ENCODE data around the gene CACNA2D3. TPM values are rescaled to one million over a fixed set of nuclear protein-coding genes. Genes with fewer than 3 reads are reported as not detected.

CACNA2D3 gene
- total and polyA plus RNA-seq, 7 experiments from 2014 or later = 0.27 to 4.1 TPM; not detected in 5

- Histone ChIP-seq H3K27ac (ENCODE audit: low read depth, low read length) (no peak overlapping the region), H3K4me1 (ENCODE audit: control insufficient read depth in 2 of 2, insufficient read depth in 2 of 2, low read length in 2 of 2) (no peaks in the 10 kb centered on the region), H3K4me3 (ENCODE audit: low read length) (no peak overlapping the region), H3K36me3 (ENCODE audit: control insufficient read depth in 2 of 3, insufficient read depth in 3 of 3, low read length in 3 of 3) (no peaks in the 10 kb centered on the region), H3K27me3 (ENCODE audit: control insufficient read depth in 2 of 2, insufficient read depth in 2 of 2, low read length in 2 of 2) (no peaks in the 10 kb centered on the region), H3K9me3 (ENCODE audit: control insufficient read depth in 2 of 3, low read length in 3 of 3) (no peaks in the 10 kb centered on the region)
- no peaks in the 10 kb centered on the region for H3K36me3 Mint-ChIP-seq
- ChIA-PET POLR2A (no interaction called here), CTCF (no interaction called here)
- intact Hi-C loops (cut with micrococcal nuclease) = no loop called here
- DNase-seq = no peak
- H3K4me3 Mint-ChIP-seq = no peak overlapping the region
- H3K27me3 Mint-ChIP-seq = peaks cover 0 to 12% (median 0%) of the 10 kb centered on the region in 5 donors
- ATAC-seq = no peak
- peaks cover 0 to 15% (median 6%) of the 10 kb centered on the region in 11 donors for H3K9me3 Mint-ChIP-seq
- no peaks in the 10 kb centered on the region for H3K4me1 Mint-ChIP-seq
- H3K27ac Mint-ChIP-seq = no peak overlapping the region
These were observed 485.7 kb downstream of the CACNA2D3 start for GRCh38 chr3:54608041-54608440.

GRCh38 chr3:54619053-54619452 lies 496.7 kb downstream of the CACNA2D3 start:
- intact Hi-C loops (cut with micrococcal nuclease) = no loop called here

GRCh38 chr3:54619531-54619930 lies 497.2 kb downstream of the CACNA2D3 start:
- Histone ChIP-seq H3K27ac (ENCODE audit: low read depth, low read length) (no peak overlapping the region), H3K36me3 (ENCODE audit: control insufficient read depth in 2 of 3, insufficient read depth in 3 of 3, low read length in 3 of 3) (no peaks in the 10 kb centered on the region), H3K9me3 (ENCODE audit: control insufficient read depth in 2 of 3, low read length in 3 of 3) (no peaks in the 10 kb centered on the region), H3K27me3 (ENCODE audit: control insufficient read depth in 2 of 2, insufficient read depth in 2 of 2, low read length in 2 of 2) (no peaks in the 10 kb centered on the region), H3K4me1 (ENCODE audit: control insufficient read depth in 2 of 2, insufficient read depth in 2 of 2, low read length in 2 of 2) (no peaks in the 10 kb centered on the region), H3K4me3 (ENCODE audit: low read length) (no peak overlapping the region)
- ChIA-PET POLR2A (no interaction called here), CTCF (no interaction called here)
- no peak for ATAC-seq
- Mint-ChIP-seq H3K4me1 (no peaks in the 10 kb centered on the region), H3K27ac (no peak overlapping the region), H3K4me3 (no peak overlapping the region), H3K9me3 (peaks cover 0 to 15% (median 2%) of the 10 kb centered on the region in 11 donors), H3K36me3 (no peaks in the 10 kb centered on the region), H3K27me3 (peaks cover 0 to 12% (median 1%) of the 10 kb centered on the region in 5 donors)
- no peak for DNase-seq
- intact Hi-C loops (cut with micrococcal nuclease) = no loop called here

More at GRCh38 chr3:54619053-54619452, 496.7 kb downstream of the CACNA2D3 start:
- H3K36me3 ChIP-seq (ENCODE audit: control insufficient read depth in 2 of 3, insufficient read depth in 3 of 3, low read length in 3 of 3) = no peaks in the 10 kb centered on the region
- ATAC-seq (no peak), DNase-seq (no peak)
- Mint-ChIP-seq H3K27ac (no peak overlapping the region), H3K4me1 (no peaks in the 10 kb centered on the region), H3K9me3 (peaks cover 0 to 18% (median 2%) of the 10 kb centered on the region in 11 donors), H3K27me3 (peaks cover 0 to 14% (median 5%) of the 10 kb centered on the region in 5 donors), H3K36me3 (no peaks in the 10 kb centered on the region), H3K4me3 (no peak overlapping the region)
- H3K27me3 ChIP-seq (ENCODE audit: control insufficient read depth in 2 of 2, insufficient read depth in 2 of 2, low read length in 2 of 2) = no peaks in the 10 kb centered on the region
- H3K4me3 ChIP-seq (ENCODE audit: low read length) = no peak overlapping the region
- ChIA-PET POLR2A (no interaction called here), CTCF (no interaction called here)
- H3K9me3 ChIP-seq (ENCODE audit: control insufficient read depth in 2 of 3, low read length in 3 of 3) = no peaks in the 10 kb centered on the region
- H3K4me1 ChIP-seq (ENCODE audit: control insufficient read depth in 2 of 2, insufficient read depth in 2 of 2, low read length in 2 of 2) = no peaks in the 10 kb centered on the region
- H3K27ac ChIP-seq (ENCODE audit: low read depth, low read length) = no peak overlapping the region

- POLR2A ChIA-PET = no interaction called here
- H3K36me3 Mint-ChIP-seq = no peaks in the 10 kb centered on the region
These were observed 498.8 kb downstream of the CACNA2D3 start for GRCh38 chr3:54621184-54621583.

GRCh38 chr3:54622678-54623077 lies 500.3 kb downstream of the CACNA2D3 start:
- ATAC-seq (no peak), DNase-seq (no peak)
- Histone ChIP-seq H3K4me1 (ENCODE audit: control insufficient read depth in 2 of 2, insufficient read depth in 2 of 2, low read length in 2 of 2) (no peaks in the 10 kb centered on the region), H3K36me3 (ENCODE audit: control insufficient read depth in 2 of 3, insufficient read depth in 3 of 3, low read length in 3 of 3) (no peaks in the 10 kb centered on the region), H3K27ac (ENCODE audit: low read depth, low read length) (no peak overlapping the region), H3K9me3 (ENCODE audit: control insufficient read depth in 2 of 3, low read length in 3 of 3) (no peaks in the 10 kb centered on the region), H3K4me3 (ENCODE audit: low read length) (no peak overlapping the region), H3K27me3 (ENCODE audit: control insufficient read depth in 2 of 2, insufficient read depth in 2 of 2, low read length in 2 of 2) (no peaks in the 10 kb centered on the region)
- H3K27me3 Mint-ChIP-seq = peaks cover 0 to 12% (median 3%) of the 10 kb centered on the region in 5 donors
- peaks cover 0 to 17% (median 2%) of the 10 kb centered on the region in 11 donors for H3K9me3 Mint-ChIP-seq
- CTCF ChIA-PET = no interaction called here
- POLR2A ChIA-PET = no interaction called here
- intact Hi-C loops (cut with micrococcal nuclease) = no loop called here
- H3K36me3 Mint-ChIP-seq = no peaks in the 10 kb centered on the region
- no peak overlapping the region for H3K4me3 Mint-ChIP-seq
- H3K27ac Mint-ChIP-seq = no peak overlapping the region
- no peaks in the 10 kb centered on the region for H3K4me1 Mint-ChIP-seq

More at GRCh38 chr3:54621184-54621583, 498.8 kb downstream of the CACNA2D3 start:
- no peaks in the 10 kb centered on the region for H3K27me3 ChIP-seq (ENCODE audit: control insufficient read depth in 2 of 2, insufficient read depth in 2 of 2, low read length in 2 of 2)
- CTCF ChIA-PET = no interaction called here
- ATAC-seq = no peak
- DNase-seq = no peak
- Mint-ChIP-seq H3K4me3 (no peak overlapping the region), H3K27me3 (peaks cover 0 to 12% (median 0%) of the 10 kb centered on the region in 5 donors), H3K4me1 (no peaks in the 10 kb centered on the region), H3K9me3 (peaks cover 0 to 11% (median 2%) of the 10 kb centered on the region in 11 donors), H3K27ac (no peak overlapping the region)
- H3K27ac ChIP-seq (ENCODE audit: low read depth, low read length) = no peak overlapping the region
- H3K36me3 ChIP-seq (ENCODE audit: control insufficient read depth in 2 of 3, insufficient read depth in 3 of 3, low read length in 3 of 3) = no peaks in the 10 kb centered on the region
- H3K4me3 ChIP-seq (ENCODE audit: low read length) = no peak overlapping the region
- no peaks in the 10 kb centered on the region for H3K9me3 ChIP-seq (ENCODE audit: control insufficient read depth in 2 of 3, low read length in 3 of 3)
- H3K4me1 ChIP-seq (ENCODE audit: control insufficient read depth in 2 of 2, insufficient read depth in 2 of 2, low read length in 2 of 2) = no peaks in the 10 kb centered on the region
- intact Hi-C loops (cut with micrococcal nuclease) = no loop called here

- Histone ChIP-seq H3K36me3 (ENCODE audit: control insufficient read depth in 2 of 3, insufficient read depth in 3 of 3, low read length in 3 of 3) (no peaks in the 10 kb centered on the region), H3K27me3 (ENCODE audit: control insufficient read depth in 2 of 2, insufficient read depth in 2 of 2, low read length in 2 of 2) (no peaks in the 10 kb centered on the region), H3K4me3 (ENCODE audit: low read length) (no peak overlapping the region), H3K27ac (ENCODE audit: low read depth, low read length) (no peak overlapping the region), H3K4me1 (ENCODE audit: control insufficient read depth in 2 of 2, insufficient read depth in 2 of 2, low read length in 2 of 2) (no peaks in the 10 kb centered on the region), H3K9me3 (ENCODE audit: control insufficient read depth in 2 of 3, low read length in 3 of 3) (no peaks in the 10 kb centered on the region)
- no peak for ATAC-seq
- peaks cover 0 to 17% (median 3%) of the 10 kb centered on the region in 11 donors for H3K9me3 Mint-ChIP-seq
- no peaks in the 10 kb centered on the region for H3K36me3 Mint-ChIP-seq
- H3K27me3 Mint-ChIP-seq = peaks cover 0 to 10% (median 0%) of the 10 kb centered on the region in 5 donors
- DNase-seq = no peak
- no peaks in the 10 kb centered on the region for H3K4me1 Mint-ChIP-seq
- H3K27ac Mint-ChIP-seq = no peak overlapping the region
- ChIA-PET POLR2A (no interaction called here), CTCF (no interaction called here)
- intact Hi-C loops (cut with micrococcal nuclease) = no loop called here
- H3K4me3 Mint-ChIP-seq = no peak overlapping the region
These were observed 503.7 kb downstream of the CACNA2D3 start for GRCh38 chr3:54625805-54626787.
